Measurements from ENCODE around the gene EN1. TPM values are rescaled to one million over a fixed set of nuclear protein-coding genes. Genes with fewer than 3 reads are reported as not detected.

Gene EN1
- total RNA-seq, 1 donor from 2014 or later: not detected

Other genes starting within 250 kb of the EN1 start
- not detected in 2 replicates for gene MARCO, start 94.5 kb upstream of the EN1 start, total RNA-seq

Measured in lung microvascular endothelial cell (primary cell).